H1 (cell line): ENCODE measurements around the gene CCNA1. TPM values are rescaled to one million over a fixed set of nuclear protein-coding genes. Genes with fewer than 3 reads are reported as not detected.

ENCODE experiments used
- CTCF ChIA-PET: fragments of 300-600 bp; sonication (Branson Sonifier 250); formaldehyde crosslinking; loops from one replicate; lab custom pipeline; 2021; ENCODE audit not compliant: partially characterized antibody; lab: Charles Lee
- POLR2A ChIA-PET: fragments of 300-600 bp; sonication (Branson Sonifier 250); formaldehyde crosslinking; loops from one replicate; lab custom pipeline; 2021; ENCODE audit warnings: inconsistent platforms; ENCODE audit not compliant: partially characterized antibody; lab: Charles Lee
- DNase-seq, 2 experiments: peaks; one replicate each; pipeline versions ENCODE4 v3.0.0 to v3.0.0-alpha.2; 2010 to 2022; ENCODE audit warnings: low spot score in 2 of 2, low read depth in 1 of 2, mixed read lengths in 1 of 2
- FAIRE-seq: peaks from 2 replicates; lab custom pipeline; 2011; peaks lifted over from hg19 to GRCh38; lab: Jason Lieb, UNC
- H2AFZ ChIP-seq: 2 replicates; pipeline ENCODE4 v1.8.1; 2012; ENCODE audit warnings: low read length, inconsistent platforms
- H2AK5ac ChIP-seq: 2 replicates; pipeline ENCODE4 v1.6.1; 2013; ENCODE audit warnings: low read depth, low read length
- H2BK120ac ChIP-seq: replicated peaks from 2 replicates; pipeline ENCODE3; 2013; ENCODE audit warnings: low read depth, low read length, inconsistent platforms
- H2BK12ac ChIP-seq: 2 replicates; pipeline ENCODE4 v1.6.1; 2013; ENCODE audit warnings: low read depth, low read length
- H2BK15ac ChIP-seq: 2 replicates; pipeline ENCODE4 v1.6.1; 2013; ENCODE audit warnings: low read length
- H2BK20ac ChIP-seq: 2 replicates; pipeline ENCODE4 v1.6.1; 2013; ENCODE audit warnings: low read length
- H2BK5ac ChIP-seq: 2 replicates; pipeline ENCODE4 v1.6.1; 2013; ENCODE audit warnings: low read depth, low read length
- H3K14ac ChIP-seq: 2 replicates; pipeline ENCODE4 v1.6.1; 2013; ENCODE audit warnings: inconsistent platforms; ENCODE audit not compliant: insufficient read length
- H3K18ac ChIP-seq: 2 replicates; pipeline ENCODE4 v1.6.1; 2013; ENCODE audit warnings: low read length; ENCODE audit errors: extremely low read depth
- H3K23ac ChIP-seq: 2 replicates; pipeline ENCODE4 v1.6.1; 2013; ENCODE audit warnings: inconsistent platforms; ENCODE audit not compliant: insufficient read length
- H3K23me2 ChIP-seq: 2 replicates; pipeline ENCODE4 v1.6.1; 2013; ENCODE audit warnings: low read depth, low read length
- H3K27ac ChIP-seq: 2 replicates; pipeline ENCODE4 v1.6.1; 2011; ENCODE audit warnings: low read depth, low read length, inconsistent platforms
- H3K27me3 ChIP-seq, 4 experiments: replicated peaks in 1 of 4; 1 replicate in 1 of 4; 2 replicates in 3 of 4; pipeline versions ENCODE4 v1.6.1 to v1.8.1; 2011 to 2013; ENCODE audit warnings: low read length in 3 of 4, mild to moderate bottlenecking in 3 of 4, inconsistent platforms in 2 of 4, mixed read lengths in 2 of 4, moderate library complexity in 1 of 4; ENCODE audit not compliant: control insufficient read depth in 3 of 4, insufficient read depth in 3 of 4; ENCODE audit errors: extremely low read depth in 1 of 4
- H3K36me3 ChIP-seq, 4 experiments: 2 replicates each; pipeline versions ENCODE4 v1.6.1 to v1.8.1; 2011 to 2013; ENCODE audit warnings: mild to moderate bottlenecking in 4 of 4, low read length in 3 of 4, moderate library complexity in 2 of 4, control low read depth in 1 of 4, inconsistent platforms in 1 of 4; ENCODE audit not compliant: insufficient read depth in 4 of 4, control insufficient read depth in 2 of 4
- H3K4ac ChIP-seq: replicated peaks from 2 replicates; pipeline ENCODE3; 2013; ENCODE audit warnings: low read length, low read depth, mixed read lengths, inconsistent platforms; ENCODE audit not compliant: insufficient read length
- H3K4me1 ChIP-seq, 4 experiments: replicated peaks in 1 of 4; 1 replicate in 1 of 4; 2 replicates in 3 of 4; pipeline versions ENCODE4 v1.6.1 to v1.8.1; 2011 to 2013; ENCODE audit warnings: low read length in 3 of 4, inconsistent platforms in 2 of 4, mixed read lengths in 1 of 4; ENCODE audit not compliant: insufficient read depth in 4 of 4, control insufficient read depth in 3 of 4
- H3K4me2 ChIP-seq, 2 experiments: 2 replicates each; pipeline versions ENCODE4 v1.6.1 to v1.8.1; 2011 to 2013; ENCODE audit warnings: low read depth in 2 of 2, low read length in 2 of 2, control low read depth in 1 of 2, inconsistent platforms in 1 of 2, mild to moderate bottlenecking in 1 of 2; ENCODE audit not compliant: insufficient read depth in 1 of 2
- H3K4me3 ChIP-seq, 4 experiments: fragments of 200-600, 300-600 bp in 1 of 4; sonication (generic), shearing (Covaris generic), sonication (Bioruptor Twin) in 1 of 4; 2 replicates each; pipeline versions ENCODE4 v1.5.1 to v1.8.1; 2011 to 2016; ENCODE audit warnings: low read length in 4 of 4, low read depth in 3 of 4, control low read depth in 2 of 4, inconsistent platforms in 2 of 4, mild to moderate bottlenecking in 2 of 4, mixed read lengths in 1 of 4, moderate library complexity in 1 of 4; ENCODE audit not compliant: insufficient read depth in 2 of 4; ENCODE audit errors: extremely low read depth in 1 of 4
- H3K56ac ChIP-seq: replicated peaks from 2 replicates; pipeline ENCODE3; 2013; ENCODE audit warnings: low read depth, mild to moderate bottlenecking, mixed read lengths, low read length, inconsistent platforms; ENCODE audit not compliant: insufficient read length
- H3K79me1 ChIP-seq: 2 replicates; pipeline ENCODE4 v1.6.1; 2013; ENCODE audit warnings: low read depth, low read length, control low read depth
- H3K79me2 ChIP-seq, 2 experiments: 2 replicates each; pipeline versions ENCODE4 v1.6.1 to v1.8.1; 2012 to 2013; ENCODE audit warnings: low read length in 2 of 2, mild to moderate bottlenecking in 2 of 2, inconsistent platforms in 1 of 2; ENCODE audit not compliant: insufficient read depth in 2 of 2, control insufficient read depth in 1 of 2
- H3K9ac ChIP-seq, 4 experiments: replicated peaks in 1 of 4; 1 replicate in 1 of 4; 2 replicates in 3 of 4; pipeline versions ENCODE4 v1.6.1 to v1.8.1; 2011 to 2013; ENCODE audit warnings: low read depth in 3 of 4, low read length in 3 of 4, control low read depth in 2 of 4, mild to moderate bottlenecking in 2 of 4, moderate library complexity in 2 of 4, inconsistent platforms in 1 of 4; ENCODE audit errors: extremely low read depth in 1 of 4
- H3K9me3 ChIP-seq, 2 experiments: 2 replicates each; pipeline versions ENCODE4 v1.6.1 to v1.8.1; 2012 to 2013; ENCODE audit warnings: mild to moderate bottlenecking in 2 of 2, moderate library complexity in 2 of 2, control low read depth in 1 of 2, inconsistent platforms in 1 of 2, low read depth in 1 of 2, low read length in 1 of 2, mixed read lengths in 1 of 2; ENCODE audit not compliant: insufficient read depth in 2 of 2
- H4K20me1 ChIP-seq, 2 experiments: replicated peaks in 1 of 2; 2 replicates each; pipeline versions ENCODE3 to v1.8.1; 2011 to 2013; ENCODE audit warnings: inconsistent platforms in 2 of 2, low read length in 2 of 2, mild to moderate bottlenecking in 1 of 2; ENCODE audit not compliant: insufficient read depth in 2 of 2, control insufficient read depth in 1 of 2
- H4K5ac ChIP-seq: 2 replicates; pipeline ENCODE4 v1.6.1; 2013; ENCODE audit warnings: low read length, low read depth, mixed read lengths, inconsistent platforms; ENCODE audit not compliant: insufficient read length
- H4K8ac ChIP-seq: 2 replicates; pipeline ENCODE4 v1.8.0; 2013; ENCODE audit warnings: mild to moderate bottlenecking, moderate library complexity, low read length, inconsistent platforms; ENCODE audit not compliant: insufficient read depth; ENCODE audit errors: extremely low read depth
- H4K91ac ChIP-seq: replicated peaks from 2 replicates; pipeline ENCODE3; 2013; ENCODE audit warnings: low read length, mixed read lengths, inconsistent platforms; ENCODE audit not compliant: insufficient read length
- ATF3 ChIP-seq: IDR thresholded peaks from 2 replicates; pipeline ENCODE4 v1.6.1; 2011; ENCODE audit warnings: low read depth, mild to moderate bottlenecking, low read length; ENCODE audit not compliant: insufficient read depth
- KDM4A ChIP-seq: IDR thresholded peaks from one replicate; pipeline ENCODE4 v1.7.1; 2012; ENCODE audit warnings: low read depth, mild to moderate bottlenecking, moderate library complexity, low read length, inconsistent platforms; ENCODE audit not compliant: severe bottlenecking
- NRF1 ChIP-seq: IDR thresholded peaks from 2 replicates; pipeline ENCODE4 v1.6.1; 2011; ENCODE audit warnings: mild to moderate bottlenecking, low read depth, low read length, improper control_type of control experiment
- POU5F1 ChIP-seq: IDR thresholded peaks from 2 replicates; pipeline ENCODE4 v1.6.1; 2011; ENCODE audit warnings: low read depth, mild to moderate bottlenecking, low read length, moderate library complexity
- SIRT6 ChIP-seq: IDR thresholded peaks from one replicate; pipeline ENCODE4 v1.7.1; 2012; ENCODE audit warnings: low read length, inconsistent platforms
- SP4 ChIP-seq: IDR thresholded peaks from 2 replicates; pipeline ENCODE4 v1.6.1; 2012; ENCODE audit warnings: low read length, inconsistent platforms
- USF2 ChIP-seq: IDR thresholded peaks from 2 replicates; pipeline ENCODE4 v1.6.1; 2011; ENCODE audit warnings: low read length, improper control_type of control experiment
- WGBS, 2 experiments: shearing (Covaris generic) in 1 of 2; methylation state at CpG; one replicate each; pipeline versions ENCODE4 v1.1.6 to v1.1.7; 2013 to 2015; ENCODE audit warnings: low lambda C conversion rate in 2 of 2, mixed read lengths in 2 of 2, inconsistent platforms in 1 of 2, low coverage in 1 of 2, missing lambda C conversion rate in 1 of 2; ENCODE audit not compliant: insufficient replicate concordance in 2 of 2, insufficient coverage in 1 of 2, insufficient read length in 1 of 2; ENCODE audit errors: extremely low coverage in 1 of 2, missing lambda C conversion rate in 1 of 2; 5-methylcytosine and 5-hydroxymethylcytosine counted together
- polyA plus RNA-seq, 7 experiments: library from polyadenylated mRNA; depleted of rRNA in 3 of 7; stranded (reverse) in 5 of 7; unstranded in 2 of 7; fragments of >200 nt in 5 of 7; fragments of 200-250 nt in 2 of 7; gene quantifications; 1 replicate in 5 of 7; 2 replicates in 1 of 7; 4 replicates in 1 of 7; pipeline versions ENCODE4 v1.2.1 to v1.2.3, GENCODE V29; 2011 to 2013; ENCODE audit warnings: missing spikeins in 2 of 7, mixed read lengths in 2 of 7
- total RNA-seq: library from RNA; stranded (reverse); fragmentation: NEBNext Ultra II Directional; extraction: Animal tissue kit (Norgen Biotek cat#: 25700); gene quantifications from 2 replicates; pipeline ENCODE4 v1.2.1, GENCODE V29; 2021

CCNA1 gene
- total and polyA plus RNA-seq, 2 of the 8 experiments (the other 6 are each of a cell fraction or from before 2014, with no cell fraction given) = 2.2 to 4.1 TPM

GRCh38 chr13:36447501-36447900, 15.2 kb downstream of the CCNA1 start:
- no peak overlapping the region for H3K27ac ChIP-seq
- H4K8ac ChIP-seq = no peak overlapping the region
- WGBS, 2 experiments = 87% methylated on average over 7 of the region's 7 CpGs; no CpG with 5 or more reads in 1 of the 2 experiments
- FAIRE-seq (no peak), DNase-seq (no peak)
- H2BK15ac ChIP-seq = 0 out of 2 replicates have a peak overlapping the region, but pooled peaks have one; percentile 31
- H3K14ac ChIP-seq = no peak overlapping the region
- no peaks in the 10 kb centered on the region for H3K27me3 ChIP-seq
- no peak overlapping the region for H3K4me3 ChIP-seq
- no peak overlapping the region for H3K18ac ChIP-seq
- no peaks in the 10 kb centered on the region for H4K20me1 ChIP-seq
- CTCF ChIA-PET = interaction anchor here (0.8 to 1.7 kb wide), 8 partner anchors 11 to 392 kb away, joined by 3 to 8 read pairs (median 3); no protein-coding TSS in a partner anchor
- 0 out of 2 replicates have a peak overlapping the region, but pooled peaks have one; percentile 23 for H2BK12ac ChIP-seq
- H3K23me2 ChIP-seq = no peaks in the 10 kb centered on the region
- POLR2A ChIA-PET = no interaction called here
- no peak overlapping the region for H3K23ac ChIP-seq
- no peak overlapping the region for H2AK5ac ChIP-seq
- H3K4ac ChIP-seq = no peak overlapping the region
- H2BK5ac ChIP-seq = no peak overlapping the region
- no peak overlapping the region for H2BK120ac ChIP-seq
- no peaks in the 10 kb centered on the region for H3K36me3 ChIP-seq
- H3K9ac ChIP-seq = no peak overlapping the region
- H2BK20ac ChIP-seq = no peak overlapping the region
- H4K91ac ChIP-seq = no peak overlapping the region
- no peaks in the 10 kb centered on the region for H3K79me1 ChIP-seq
- no peak overlapping the region for H4K5ac ChIP-seq
- no peak overlapping the region for H2AFZ ChIP-seq
- H3K4me2 ChIP-seq = no peak overlapping the region
- H3K9me3 ChIP-seq = no peaks in the 10 kb centered on the region; a peak in 1 of 4 replicates
- H3K4me1 ChIP-seq = peaks cover 0 to 4% (median under 1%) of the 10 kb centered on the region in 4 experiments; a peak in 1 of 7 replicates
- H3K56ac ChIP-seq = no peak overlapping the region
- H3K79me2 ChIP-seq = no peaks in the 10 kb centered on the region
- TF ChIP-seq SP4 (no peak), USF2 (no peak), KDM4A (no peak), POU5F1 (no peak), ATF3 (no peak), NRF1 (no peak), SIRT6 (no peak)
